B cell (primary cell): ENCODE measurements around the gene EVX1. TPM values are rescaled to one million over a fixed set of nuclear protein-coding genes. Genes with fewer than 3 reads are reported as not detected.
A peak's percentile ranks its signal among the peaks of the same experiment; 100 is the strongest.

Experiments
- ATAC-seq: fragments of 200-7000 bp; cut with Tn5 transposase; one replicate; pipeline ENCODE4 v1.10.0; 2021; ENCODE audit warnings: low read depth, mild to moderate bottlenecking, moderate number of reproducible peaks, moderate library complexity
- CTCF ChIA-PET: fragments of 350-600 bp; sonication (Branson Sonifier 250); formaldehyde crosslinking; loops from one replicate; lab custom pipeline; 2021; ENCODE audit warnings: antibody characterized with exemption, inconsistent platforms; lab: Charles Lee
- POLR2A ChIA-PET: fragments of 350-600 bp; sonication (Branson Sonifier 250); formaldehyde crosslinking; loops from one replicate; lab custom pipeline; 2021; ENCODE audit warnings: antibody characterized with exemption; lab: Charles Lee
- DNase-seq: peaks from one replicate; pipeline ENCODE4 v3.0.0; 2013
- H2AFZ ChIP-seq: 2 replicates; pipeline ENCODE4 v1.6.1; 2012; ENCODE audit warnings: mild to moderate bottlenecking, low read depth, low read length; ENCODE audit not compliant: insufficient read depth, poor library complexity, severe bottlenecking
- H3K27ac ChIP-seq, 2 donors: 1 replicate in 1 of 2; 2 replicates in 1 of 2; pipeline ENCODE4 v1.5.1; 2012 to 2013; ENCODE audit warnings: low read length in 2 of 2, mild to moderate bottlenecking in 2 of 2, moderate library complexity in 1 of 2
- H3K27me3 ChIP-seq, 4 experiments: fragments of 200-600 bp in 1 of 4; sonication (generic) in 1 of 4; replicated peaks in 1 of 4; 1 replicate in 2 of 4; 2 replicates in 2 of 4; pipeline versions ENCODE4 v1.6.1 to v1.7.0; 2013 to 2016; ENCODE audit warnings: low read length in 3 of 4, mild to moderate bottlenecking in 2 of 4, mixed read lengths in 1 of 4, moderate library complexity in 1 of 4; ENCODE audit not compliant: insufficient read depth in 4 of 4, control insufficient read depth in 3 of 4; ENCODE audit errors: control extremely low read depth in 1 of 4
- H3K36me3 ChIP-seq, 2 experiments: replicated peaks in 1 of 2; 1 replicate in 1 of 2; 2 replicates in 1 of 2; pipeline versions ENCODE4 v1.6.1 to v1.7.1; 2013; ENCODE audit warnings: low read length in 1 of 2; ENCODE audit not compliant: insufficient read depth in 2 of 2, control insufficient read depth in 1 of 2; ENCODE audit errors: control extremely low read depth in 1 of 2, extremely low read depth in 1 of 2
- H3K4me1 ChIP-seq, 2 donors: fragments of 200-600 bp in 1 of 2; sonication (generic) in 1 of 2; 1 replicate in 1 of 2; 2 replicates in 1 of 2; pipeline versions ENCODE4 v1.5.1 to v1.6.1; 2013 to 2017; ENCODE audit warnings: low read length in 2 of 2; ENCODE audit not compliant: control insufficient read depth in 2 of 2, insufficient read depth in 2 of 2
- H3K4me2 ChIP-seq: replicated peaks from 2 replicates; pipeline ENCODE3; 2012; ENCODE audit warnings: mild to moderate bottlenecking, low read depth, low read length; ENCODE audit not compliant: poor library complexity, severe bottlenecking
- H3K4me3 ChIP-seq, 5 experiments: fragments of 200-600 bp in 1 of 5; sonication (generic) in 1 of 5; 1 replicate in 3 of 5; 2 replicates in 2 of 5; pipeline versions ENCODE4 v1.5.1 to v1.7.0; 2011 to 2016; ENCODE audit warnings: low read length in 4 of 5, mild to moderate bottlenecking in 4 of 5, low read depth in 2 of 5, control low read depth in 1 of 5, moderate library complexity in 1 of 5; ENCODE audit not compliant: insufficient read depth in 1 of 5; ENCODE audit errors: control extremely low read depth in 1 of 5, extremely low read depth in 1 of 5
- H3K79me2 ChIP-seq: fragments of 200-600 bp; sonication (generic); one replicate; pipeline ENCODE4 v1.6.0; 2016; ENCODE audit warnings: low read length; ENCODE audit not compliant: control insufficient read depth, insufficient read depth
- H3K9ac ChIP-seq: fragments of 200-600 bp; sonication (generic); 2 replicates; pipeline ENCODE4 v1.6.1; 2017; ENCODE audit warnings: mild to moderate bottlenecking, low read length, moderate library complexity
- H3K9me3 ChIP-seq, 3 donors: one replicate each; pipeline versions ENCODE4 v1.6.1 to v1.7.1; 2013; ENCODE audit warnings: low read length in 2 of 3; ENCODE audit not compliant: control insufficient read depth in 2 of 3, insufficient read depth in 1 of 3; ENCODE audit errors: control extremely low read depth in 1 of 3
- H4K20me1 ChIP-seq: 2 replicates; pipeline ENCODE4 v1.6.0; 2012; ENCODE audit warnings: mild to moderate bottlenecking, low read length; ENCODE audit not compliant: insufficient read depth, control insufficient read depth, poor library complexity, severe bottlenecking
- H3K27ac Mint-ChIP-seq: one replicate; pipeline ENCODE4 v1.8.0; 2021; ENCODE audit warnings: mixed read lengths
- H3K27me3 Mint-ChIP-seq: one replicate; pipeline ENCODE4 v1.8.0; 2021; ENCODE audit warnings: mixed read lengths
- H3K4me1 Mint-ChIP-seq: one replicate; pipeline ENCODE4 v1.8.0; 2021; ENCODE audit warnings: mixed read lengths
- H3K4me3 Mint-ChIP-seq: one replicate; pipeline ENCODE4 v1.8.0; 2021; ENCODE audit warnings: mixed read lengths
- H3K9me3 Mint-ChIP-seq: one replicate; pipeline ENCODE4 v1.8.0; 2022; ENCODE audit warnings: mixed read lengths; ENCODE audit not compliant: insufficient read depth
- CTCF ChIP-seq: fragments of 200-600 bp; IDR thresholded peaks from one replicate; pipeline ENCODE4 v1.8.0; 2022; ENCODE audit warnings: antibody characterized with exemption, mild to moderate bottlenecking
- EZH2 ChIP-seq: IDR thresholded peaks from 2 replicates; pipeline ENCODE4 v1.6.1; 2012; ENCODE audit warnings: borderline replicate concordance, low read depth, mild to moderate bottlenecking, moderate library complexity, low read length; ENCODE audit not compliant: insufficient read depth, poor library complexity, severe bottlenecking
- WGBS: methylation state at CpG from one replicate; pipeline ENCODE4 v1.1.5; 2013; ENCODE audit warnings: missing lambda C conversion rate; ENCODE audit not compliant: insufficient coverage; 5-methylcytosine and 5-hydroxymethylcytosine counted together
- intact Hi-C: fragments of 100-400 bp; cut with micrococcal nuclease; formaldehyde crosslinking; loops from one replicate; pipeline ENCODE4 v1.10.0; 2022
- polyA minus RNA-seq: library from RNA; depleted of rRNA, polyadenylated mRNA; stranded (reverse); fragments of >200 nt; gene quantifications from 2 replicates; pipeline ENCODE4 v1.2.3, GENCODE V29; 2012
- polyA plus RNA-seq: library from polyadenylated mRNA; depleted of rRNA; stranded (reverse); fragments of >200 nt; gene quantifications from 2 replicates; pipeline ENCODE4 v1.2.3, GENCODE V29; 2012
- total RNA-seq, 2 donors: library from RNA; stranded (reverse); fragments of 120-200 nt in 1 of 2; gene quantifications; 1 replicate in 1 of 2; 2 replicates in 1 of 2; pipeline versions ENCODE4 v1.2.3 to v1.2.4, GENCODE V29; 2013 to 2022

EVX1 gene
- not detected in 2 replicates for total RNA-seq
- total RNA-seq (2013), result not detected
- polyA plus RNA-seq, result not detected in 2 replicates
- not detected in 2 replicates for polyA minus RNA-seq

DNA sequence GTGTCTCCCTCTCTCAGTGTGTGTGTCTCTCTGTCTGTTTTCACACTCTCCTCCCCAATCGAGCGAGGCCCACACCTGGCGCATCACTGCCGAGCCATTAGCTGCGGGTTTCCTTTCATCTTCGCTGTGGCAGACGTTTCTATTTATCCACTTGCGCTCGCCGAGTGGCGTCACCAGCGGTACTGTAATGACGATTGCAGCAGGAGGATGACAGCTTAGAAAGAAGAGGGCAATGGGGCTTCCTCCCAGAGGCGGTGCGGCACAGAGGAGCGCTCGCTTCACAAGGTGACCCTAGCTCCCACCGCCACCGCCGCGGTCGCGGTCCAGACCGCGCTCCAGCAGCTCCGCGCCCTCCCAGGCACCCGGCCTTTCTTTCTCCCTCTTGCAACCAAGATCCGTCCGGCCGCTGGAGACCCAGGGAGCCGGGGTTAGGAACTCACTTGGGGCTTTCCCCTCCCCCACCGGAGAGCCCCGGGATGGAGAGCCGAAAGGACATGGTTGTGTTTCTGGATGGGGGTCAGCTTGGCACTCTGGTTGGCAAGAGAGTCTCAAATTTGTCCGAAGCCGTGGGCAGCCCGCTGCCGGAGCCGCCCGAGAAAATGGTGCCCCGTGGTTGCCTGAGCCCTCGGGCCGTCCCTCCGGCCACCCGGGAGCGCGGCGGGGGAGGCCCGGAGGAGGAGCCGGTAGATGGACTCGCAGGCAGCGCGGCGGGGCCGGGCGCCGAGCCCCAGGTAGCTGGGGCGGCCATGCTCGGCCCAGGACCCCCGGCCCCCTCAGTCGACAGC lies at the start of gene EVX1:
TSS of gene EVX1 (plus strand) at position 248 of the 785 bp plus-strand sequence. CDS start at position 477, 229 bp downstream.
- TF ChIP-seq EZH2 (no peak), CTCF (no peak)
- Histone ChIP-seq H3K4me1 (peaks cover 29 to 60% of the 10 kb centered on the region in 2 donors), H3K79me2 (no peaks in the 10 kb centered on the region), H3K27ac (no peak within 1 kb of the TSS), H3K4me2 (peak within 1 kb of the TSS; percentile 38), H2AFZ (no peak within 1 kb of the TSS), H3K36me3 (no peaks in the 10 kb centered on the region), H3K9ac (no peak within 1 kb of the TSS), H4K20me1 (no peaks in the 10 kb centered on the region), H3K4me3 (no peak within 1 kb of the TSS), H3K27me3 (peaks cover 0 to 97% (median 72%) of the 10 kb centered on the region in 4 experiments), H3K9me3 (peaks cover 0 to 85% (median 5%) of the 10 kb centered on the region in 3 donors)
- DNase-seq (peak; percentile 58), ATAC-seq (no peak)
- intact Hi-C loops, result loop anchor here (5.0 kb wide), 2 partner anchors 45 to 1390 kb away; no protein-coding TSS in a partner anchor
- Mint-ChIP-seq H3K27ac (peak within 1 kb of the TSS; percentile 22), H3K4me3 (peak within 1 kb of the TSS; percentile 41), H3K27me3 (peaks cover 72% of the 10 kb centered on the region), H3K9me3 (no peaks in the 10 kb centered on the region), H3K4me1 (peaks cover 23% of the 10 kb centered on the region)
- 8% methylated on average over 56 of the region's 62 CpGs for WGBS
- ChIA-PET POLR2A (no interaction called here), CTCF (interaction anchor here (0.6 to 2.7 kb wide), 4 partner anchors 47 to 1391 kb away, joined by 3 to 11 read pairs (median 3); no protein-coding TSS in a partner anchor)
